Esophagus muscularis mucosa (tissue), 3 donors: ENCODE measurements around the gene SMPD3.

Experiments used
- CTCF ChIP-seq, 3 experiments: fragments of 200-600 bp in 2 of 3; fragments of 450-650 bp in 1 of 3; sonication (generic) in 2 of 3; IDR thresholded peaks; one replicate each; pipeline ENCODE4 v1.5.1; 2017 to 2019; ENCODE audit warnings: antibody characterized with exemption in 3 of 3, mild to moderate bottlenecking in 2 of 3, moderate library complexity in 1 of 3
- POLR2A ChIP-seq: fragments of 450-650 bp; IDR thresholded peaks from one replicate; pipeline ENCODE4 v1.6.1; 2017; ENCODE audit warnings: antibody characterized with exemption, moderate library complexity, mild to moderate bottlenecking, low read depth

- TF ChIP-seq CTCF (IDR thresholded peaks at IDR 0.05) (no peak), POLR2A (no peak)
Measured at GRCh38 chr16:68447653-68448359, 502 bp downstream of the SMPD3 start.
